Activated naive CD4-positive, alpha-beta T cell treated with anti-CD3 and anti-CD28 coated beads for 36 hours (primary cell): ENCODE data around the gene OST4. TPM values are rescaled to one million over a fixed set of nuclear protein-coding genes. Genes with fewer than 3 reads are reported as not detected.
"Not testable (repeated sequence)": the region's sequence is repeated elsewhere in the genome, so short reads cannot be mapped to it uniquely, and the experiment has no call there.

Experiments
- CTCF ChIA-PET: fragments of 350-600 bp; sonication (Branson Sonifier 250); formaldehyde crosslinking; loops from one replicate; lab custom pipeline; 2021; ENCODE audit warnings: antibody characterized with exemption; lab: Charles Lee
- DNase-seq: peaks from one replicate; pipeline ENCODE4 v3.0.0-alpha.2; 2020
- H3K27ac Mint-ChIP-seq: one replicate; pipeline ENCODE4 v1.8.0; 2021; ENCODE audit warnings: mild to moderate bottlenecking, mixed read lengths
- H3K27me3 Mint-ChIP-seq: one replicate; pipeline ENCODE4 v1.8.0; 2021; ENCODE audit warnings: low read depth, mixed read lengths
- H3K36me3 Mint-ChIP-seq: one replicate; pipeline ENCODE4 v1.8.0; 2021; ENCODE audit warnings: low read depth, mixed read lengths
- H3K4me1 Mint-ChIP-seq: one replicate; pipeline ENCODE4 v1.8.0; 2021; ENCODE audit warnings: low read depth, mixed read lengths
- H3K4me3 Mint-ChIP-seq: one replicate; pipeline ENCODE4 v1.8.0; 2021; ENCODE audit warnings: mild to moderate bottlenecking, moderate library complexity, mixed read lengths
- H3K9me3 Mint-ChIP-seq: one replicate; pipeline ENCODE4 v1.8.0; 2021; ENCODE audit warnings: mixed read lengths
- intact Hi-C: fragments of 100-400 bp; cut with micrococcal nuclease; formaldehyde crosslinking; loops from one replicate; pipeline ENCODE4 v1.15.1; 2023
- total RNA-seq, 2 experiments: library from RNA; stranded (reverse); gene quantifications; one replicate each; pipeline ENCODE4 v1.2.3, GENCODE V29; 2021

Gene OST4
- total RNA-seq, 2 experiments from 2014 or later: 257 to 282 TPM

DNA sequence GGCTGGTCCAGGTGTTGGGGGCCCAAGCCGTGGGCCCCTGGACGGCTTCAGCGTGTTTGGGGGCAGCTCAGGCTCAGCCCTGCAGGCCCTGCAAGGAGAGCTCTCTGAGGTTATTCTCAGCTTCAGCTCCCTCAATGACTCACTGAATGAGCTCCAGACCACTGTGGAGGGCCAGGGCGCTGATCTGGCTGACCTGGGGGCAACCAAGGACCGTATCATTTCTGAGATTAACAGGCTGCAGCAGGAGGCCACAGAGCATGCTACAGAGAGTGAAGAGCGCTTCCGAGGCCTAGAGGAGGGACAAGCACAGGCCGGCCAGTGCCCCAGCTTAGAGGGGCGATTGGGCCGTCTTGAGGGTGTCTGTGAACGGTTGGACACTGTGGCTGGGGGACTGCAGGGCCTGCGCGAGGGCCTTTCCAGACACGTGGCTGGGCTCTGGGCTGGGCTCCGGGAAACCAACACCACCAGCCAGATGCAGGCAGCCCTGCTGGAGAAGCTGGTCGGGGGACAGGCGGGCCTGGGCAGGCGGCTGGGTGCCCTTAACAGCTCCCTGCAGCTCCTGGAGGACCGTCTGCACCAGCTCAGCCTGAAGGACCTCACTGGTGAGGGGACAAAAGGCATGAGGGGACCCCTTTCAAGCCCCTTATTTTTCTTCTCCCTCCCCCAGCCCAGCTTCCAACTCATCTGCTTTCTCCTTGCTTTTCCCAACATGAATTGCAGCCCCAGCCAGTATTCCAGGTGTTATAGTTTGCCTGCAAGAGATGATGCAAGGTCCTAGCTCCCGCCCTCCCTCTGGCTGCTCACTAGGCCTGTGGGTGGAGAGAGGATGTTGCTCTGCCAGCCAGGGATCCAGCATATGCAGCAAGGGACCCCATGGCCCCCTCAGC, 12.2 kb upstream of the OST4 start:
- Mint-ChIP-seq H3K4me3 (no peak overlapping the region), H3K27me3 (no peaks in the 10 kb centered on the region), H3K4me1 (peaks cover 29% of the 10 kb centered on the region), H3K9me3 (no peaks in the 10 kb centered on the region), H3K27ac (no peak overlapping the region), H3K36me3 (peaks cover 2% of the 10 kb centered on the region)
- intact Hi-C loops: no loop called here
- CTCF ChIA-PET: interaction anchor here (0.6 to 3.1 kb wide), 3 partner anchors 13 to 122 kb away, joined by 3 to 13 read pairs (median 3); partner anchors contain the start of gene OST4
- DNase-seq: no peak

- no peak overlapping the region for H3K27ac Mint-ChIP-seq
- no peaks in the 10 kb centered on the region for H3K9me3 Mint-ChIP-seq
- no peak for DNase-seq
- H3K27me3 Mint-ChIP-seq: no peaks in the 10 kb centered on the region
- no peak overlapping the region for H3K4me3 Mint-ChIP-seq
- peaks cover 26% of the 10 kb centered on the region for H3K4me1 Mint-ChIP-seq
- peaks cover 2% of the 10 kb centered on the region for H3K36me3 Mint-ChIP-seq
- intact Hi-C loops: no loop called here
- CTCF ChIA-PET: interaction anchor here (0.6 to 3.1 kb wide), 4 partner anchors 12 to 121 kb away, joined by 3 to 13 read pairs (median 4); partner anchors contain the start of gene OST4
Observed at GRCh38 chr2:27082773-27083409, 11.4 kb upstream of the OST4 start.

DNA sequence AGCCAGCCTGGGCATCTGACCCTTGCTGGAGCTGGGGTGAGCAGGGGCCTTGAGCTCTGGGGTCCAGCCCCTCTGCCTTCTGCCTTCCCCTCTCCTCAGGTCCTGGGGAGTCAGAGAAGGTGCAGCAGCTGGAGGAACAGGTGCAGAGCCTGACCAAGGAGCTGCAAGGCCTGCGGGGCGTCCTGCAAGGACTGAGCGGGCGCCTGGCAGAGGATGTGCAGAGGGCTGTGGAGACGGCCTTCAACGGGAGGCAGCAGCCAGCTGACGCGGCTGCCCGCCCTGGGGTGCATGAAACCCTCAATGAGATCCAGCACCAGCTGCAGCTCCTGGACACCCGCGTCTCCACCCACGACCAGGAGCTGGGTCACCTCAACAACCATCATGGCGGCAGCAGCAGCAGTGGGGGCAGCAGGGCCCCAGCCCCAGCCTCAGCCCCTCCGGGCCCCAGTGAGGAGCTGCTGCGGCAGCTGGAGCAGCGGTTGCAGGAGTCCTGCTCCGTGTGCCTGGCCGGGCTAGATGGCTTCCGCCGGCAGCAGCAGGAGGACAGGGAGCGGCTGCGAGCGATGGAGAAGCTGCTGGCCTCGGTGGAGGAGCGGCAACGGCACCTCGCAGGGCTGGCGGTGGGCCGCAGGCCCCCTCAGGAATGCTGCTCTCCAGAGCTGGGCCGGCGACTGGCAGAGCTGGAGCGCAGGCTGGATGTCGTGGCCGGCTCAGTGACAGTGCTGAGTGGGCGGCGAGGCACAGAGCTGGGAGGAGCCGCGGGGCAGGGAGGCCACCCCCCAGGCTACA, 10.7 kb upstream of the OST4 start:
- Mint-ChIP-seq H3K36me3 (peaks cover 2% of the 10 kb centered on the region), H3K9me3 (no peaks in the 10 kb centered on the region), H3K4me3 (no peak overlapping the region), H3K4me1 (peaks cover 21% of the 10 kb centered on the region), H3K27me3 (no peaks in the 10 kb centered on the region), H3K27ac (no peak overlapping the region)
- CTCF ChIA-PET: interaction anchor here (0.7 to 3.1 kb wide), 5 partner anchors 11 to 54 kb away, joined by 3 to 13 read pairs (median 4); partner anchors contain the start of genes AGBL5 and OST4
- intact Hi-C loops: loop anchor here (1.0 kb wide), 5 partner anchors 11 to 130 kb away; partner anchors contain the start of genes AGBL5, ATRAID, MAPRE3 and OST4
- DNase-seq: no peak

DNA sequence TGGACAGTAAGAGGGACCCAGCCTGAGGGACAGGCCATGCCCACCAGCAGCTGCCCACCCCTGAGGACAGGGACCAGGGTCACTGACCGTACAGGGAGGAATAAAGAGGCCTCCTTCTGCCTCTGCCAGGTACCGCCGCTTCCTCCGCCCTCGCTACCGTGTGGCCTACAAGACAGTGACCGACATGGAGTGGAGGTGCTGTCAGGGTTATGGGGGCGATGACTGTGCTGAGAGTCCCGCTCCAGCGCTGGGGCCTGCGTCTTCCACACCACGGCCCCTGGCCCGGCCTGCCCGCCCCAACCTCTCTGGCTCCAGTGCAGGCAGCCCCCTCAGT, 9.1 kb upstream of the OST4 start:
- Mint-ChIP-seq H3K27ac (peak overlapping the region; percentile 91), H3K36me3 (peaks cover 2% of the 10 kb centered on the region), H3K9me3 (no peaks in the 10 kb centered on the region), H3K4me1 (peaks cover 25% of the 10 kb centered on the region), H3K27me3 (no peaks in the 10 kb centered on the region), H3K4me3 (peak overlapping the region; percentile 65)
- CTCF ChIA-PET: interaction anchor here (0.9 to 1.0 kb wide), 2 partner anchors 8 to 119 kb away, joined by 3 to 5 read pairs; no protein-coding TSS in a partner anchor
- intact Hi-C loops: no loop called here
- DNase-seq: no peak

DNA sequence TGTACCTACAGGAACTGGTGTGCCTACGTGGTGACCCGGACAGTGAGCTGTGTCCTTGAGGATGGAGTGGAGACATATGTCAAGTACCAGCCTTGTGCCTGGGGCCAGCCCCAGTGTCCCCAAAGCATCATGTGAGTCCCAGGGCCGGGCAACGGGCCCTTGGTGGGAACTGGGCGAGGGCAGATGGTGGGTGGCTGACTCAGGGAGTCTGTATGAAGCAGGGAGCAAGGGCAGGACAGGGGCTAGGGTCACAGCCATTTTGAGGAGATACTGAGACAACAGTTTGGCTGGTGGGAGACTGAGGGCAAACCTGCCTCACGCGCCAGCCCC, 8.7 kb upstream of the OST4 start:
- intact Hi-C loops: no loop called here

GRCh38 chr2:27079233-27080139, 8.0 kb upstream of the OST4 start:
- Mint-ChIP-seq H3K36me3 (no peaks in the 10 kb centered on the region), H3K27me3 (no peaks in the 10 kb centered on the region), H3K27ac (no peak overlapping the region), H3K4me1 (peaks cover 32% of the 10 kb centered on the region), H3K9me3 (no peaks in the 10 kb centered on the region), H3K4me3 (no peak overlapping the region)
- intact Hi-C loops: no loop called here
- DNase-seq: no peak
- CTCF ChIA-PET: interaction anchor here (1.2 kb wide), 1 partner anchor 54 kb away, joined by 3 read pairs; no protein-coding TSS in a partner anchor

More for the DNA sequence above, 8.7 kb upstream of the OST4 start:
- no peak overlapping the region for H3K27ac Mint-ChIP-seq
- CTCF ChIA-PET: no interaction called here
- no peaks in the 10 kb centered on the region for H3K9me3 Mint-ChIP-seq
- peaks cover under 1% of the 10 kb centered on the region for H3K36me3 Mint-ChIP-seq
- peaks cover 25% of the 10 kb centered on the region for H3K4me1 Mint-ChIP-seq
- DNase-seq: no peak
- no peak overlapping the region for H3K4me3 Mint-ChIP-seq
- no peaks in the 10 kb centered on the region for H3K27me3 Mint-ChIP-seq

- intact Hi-C loops: no loop called here
- Mint-ChIP-seq H3K4me3 (no peak within 1 kb of the TSS), H3K36me3 (no peaks in the 10 kb centered on the region), H3K27ac (peak within 1 kb of the TSS; percentile 15), H3K9me3 (no peaks in the 10 kb centered on the region), H3K4me1 (peaks cover 39% of the 10 kb centered on the region), H3K27me3 (no peaks in the 10 kb centered on the region)
- DNase-seq: no peak
- CTCF ChIA-PET: interaction anchor here (1.2 kb wide), 1 partner anchor 55 kb away, joined by 3 read pairs; no protein-coding TSS in a partner anchor
Observed at GRCh38 chr2:27078267-27079194, 7.1 kb upstream of the OST4 start, which contains the start of gene EMILIN1. TSS of gene EMILIN1 (plus strand) at chr2:27078615. CDS start at chr2:27079066, 451 bp downstream.

- Mint-ChIP-seq H3K27ac (no peak overlapping the region), H3K27me3 (no peaks in the 10 kb centered on the region), H3K36me3 (no peaks in the 10 kb centered on the region), H3K4me3 (no peak overlapping the region), H3K4me1 (peaks cover 49% of the 10 kb centered on the region), H3K9me3 (no peaks in the 10 kb centered on the region)
- no peak for DNase-seq
- CTCF ChIA-PET: no interaction called here
- intact Hi-C loops: no loop called here
Observed at GRCh38 chr2:27077231-27077630, 5.8 kb upstream of the OST4 start.

DNA sequence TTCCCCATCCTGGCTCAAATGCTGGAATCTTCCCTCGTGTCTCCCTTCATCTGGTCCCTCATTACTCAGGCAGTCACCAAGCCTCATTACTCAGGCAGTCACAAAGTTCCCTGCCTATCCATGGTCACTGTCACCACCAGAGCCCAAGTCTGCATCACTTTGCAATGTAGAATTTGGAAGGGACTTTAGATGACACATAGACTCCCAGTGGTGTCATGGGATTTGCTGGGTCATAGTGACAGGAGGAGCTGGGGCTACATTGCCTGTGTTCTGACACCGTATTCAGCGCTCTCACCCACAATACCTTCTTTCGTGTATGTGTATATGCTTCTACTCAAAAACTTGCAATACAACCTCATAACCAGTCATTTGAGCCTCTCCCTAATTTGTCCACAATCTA, 4.9 kb upstream of the OST4 start:
- CTCF ChIA-PET: interaction anchor here (0.5 kb wide), 1 partner anchor 116 kb away, joined by 3 read pairs; no protein-coding TSS in a partner anchor

DNA sequence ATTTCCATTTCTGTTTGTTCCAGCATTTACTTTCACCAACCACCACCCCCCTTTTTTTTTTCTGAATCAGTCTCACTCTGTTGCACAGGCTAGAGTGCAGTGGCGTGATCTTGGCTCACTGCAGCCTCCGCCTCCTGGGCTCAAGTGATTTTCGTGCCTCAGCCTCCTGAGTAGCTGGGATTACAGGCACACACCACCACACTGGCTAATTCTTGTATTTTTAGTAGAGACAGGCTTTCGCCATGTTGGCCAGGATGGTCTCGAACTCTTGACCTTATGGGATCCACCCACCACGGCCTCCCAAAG, 4.1 kb upstream of the OST4 start:
- H3K36me3 Mint-ChIP-seq, intact Hi-C loops, CTCF ChIA-PET, H3K4me3 Mint-ChIP-seq, H3K27me3 Mint-ChIP-seq, H3K9me3 Mint-ChIP-seq: not testable (repeated sequence)
- peak overlapping the region; percentile 70 for H3K27ac Mint-ChIP-seq
- H3K4me1 Mint-ChIP-seq: peaks cover 45% of the 10 kb centered on the region
- DNase-seq: peak; percentile 38

More for the DNA sequence above, 4.9 kb upstream of the OST4 start:
- no peaks in the 10 kb centered on the region for H3K27me3 Mint-ChIP-seq
- H3K4me1 Mint-ChIP-seq: peaks cover 47% of the 10 kb centered on the region
- no peak overlapping the region for H3K4me3 Mint-ChIP-seq
- intact Hi-C loops: no loop called here
- no peaks in the 10 kb centered on the region for H3K36me3 Mint-ChIP-seq
- no peak for DNase-seq
- no peaks in the 10 kb centered on the region for H3K9me3 Mint-ChIP-seq
- H3K27ac Mint-ChIP-seq: no peak overlapping the region
